Left cardiac atrium (tissue), 4 donors: ENCODE measurements around the gene SPATA13. TPM values are rescaled to one million over a fixed set of nuclear protein-coding genes. Genes with fewer than 3 reads are reported as not detected.
"Not testable (repeated sequence)": the region's sequence is repeated elsewhere in the genome, so short reads cannot be mapped to it uniquely, and the experiment has no call there.

Experiments
- ATAC-seq, 2 donors: fragments of 200-7000 bp; cut with Tn5 transposase; one replicate each; pipeline ENCODE4 v1.9.1; 2020; ENCODE audit warnings: mild to moderate bottlenecking in 2 of 2, moderate library complexity in 2 of 2
- DNase-seq: peaks from one replicate; pipeline ENCODE4 v3.0.0-alpha.2; 2020
- intact Hi-C, 2 donors: fragments of 100-400 bp; cut with DNase I; formaldehyde crosslinking; loops; one replicate each; pipeline versions ENCODE4 v1.14.1 to v1.15.1; 2022 to 2023
- total RNA-seq, 2 donors: library from RNA; stranded (reverse); fragmentation: NEBNext Ultra II Directional; extraction: Animal tissue kit (Norgen Biotek cat#: 25700); gene quantifications; one replicate each; pipeline ENCODE4 v1.2.1, GENCODE V29; 2021
- donor health status: DM: no; HTN: yes; CAD: no.
- donor health status: DM: no; HTN: yes; CAD: no; lungs with severe emphysema.
- donor health status: DM: yes; HTN: yes; CAD: no.
- donor health status: Dilated cardiomyopathy.

SPATA13 gene
- total RNA-seq, 2 donors from 2014 or later, result 9.0 to 11.2 TPM

DNA sequence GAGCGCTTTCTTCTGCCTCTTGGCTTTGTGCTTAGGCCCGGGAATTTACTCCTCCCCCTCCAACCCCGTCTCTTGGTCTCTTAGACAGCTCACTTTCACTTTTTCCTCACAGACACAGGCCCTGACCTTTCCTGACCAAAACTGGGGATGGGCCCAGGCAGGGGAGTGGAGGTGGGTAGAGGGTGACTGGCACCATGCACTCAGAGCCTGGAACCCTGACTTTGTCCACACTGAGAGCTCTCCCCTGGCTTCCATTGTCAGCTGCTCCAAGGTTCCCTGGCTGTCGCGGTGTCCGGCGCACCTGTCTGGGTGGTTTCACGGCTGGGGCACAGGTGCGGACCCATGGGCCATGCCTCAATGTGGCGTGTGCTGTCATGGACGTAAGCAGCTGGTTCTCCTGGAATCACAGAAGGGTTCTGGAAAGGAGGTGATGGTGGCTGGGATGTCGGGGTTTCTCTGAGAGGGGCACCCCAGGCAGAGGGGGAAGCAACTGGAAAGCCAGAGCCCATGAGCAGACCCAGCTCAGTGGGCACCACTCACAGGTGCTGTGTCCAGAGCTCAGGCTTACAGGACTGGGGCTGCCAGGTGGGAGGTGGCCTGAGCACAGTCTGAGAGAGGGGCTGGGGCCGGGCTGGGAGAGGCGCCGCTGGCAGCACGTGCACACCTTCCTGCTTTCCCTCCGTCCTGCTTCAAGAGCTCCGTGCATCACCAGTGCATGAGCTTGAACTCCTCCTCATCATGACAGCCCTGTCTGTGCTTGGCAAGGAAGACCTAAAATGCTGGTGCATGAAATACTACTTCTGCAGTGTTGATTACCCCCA is 120.9 kb downstream of the SPATA13 start:
- intact Hi-C loops, result no loop called here
- ATAC-seq (peak; percentile 21 to 44), DNase-seq (no peak)

GRCh38 chr13:24282256-24282655 is 121.7 kb downstream of the SPATA13 start:
- ATAC-seq (no peak), DNase-seq (no peak)
- intact Hi-C loops, result no loop called here

DNA sequence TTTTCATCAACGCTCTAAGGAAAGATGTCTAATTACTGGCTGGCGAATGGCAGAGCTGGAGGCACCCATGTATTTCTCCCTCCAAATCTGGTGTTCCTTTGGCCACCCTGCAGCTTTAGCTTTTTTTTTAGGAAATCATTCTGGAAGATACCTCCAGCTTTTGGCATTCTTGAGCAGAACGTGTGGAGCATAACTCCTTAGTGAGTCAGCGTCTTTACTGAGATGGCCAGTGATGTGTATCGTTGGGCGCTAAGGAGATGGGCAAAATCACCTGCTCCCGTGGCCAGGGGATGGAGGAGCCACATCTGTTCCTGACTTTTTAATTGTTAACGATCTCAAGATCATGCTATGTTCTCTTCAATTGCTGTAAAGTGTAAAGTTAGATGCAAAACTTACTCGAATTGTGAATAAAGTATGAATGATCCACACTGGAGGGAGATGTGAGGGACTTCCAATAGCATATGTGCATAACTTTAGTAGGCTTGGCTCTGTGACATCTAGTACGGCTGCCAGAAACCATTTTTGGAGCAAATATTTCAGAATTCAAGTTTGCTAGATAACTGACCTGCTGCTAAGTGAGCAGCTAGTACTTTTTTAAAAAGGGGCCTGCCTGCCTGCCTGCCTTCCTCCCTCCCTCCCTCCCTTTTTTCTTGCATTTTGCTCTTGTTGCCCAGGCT is 124.5 kb downstream of the SPATA13 start:
- intact Hi-C loops, result no loop called here
- no peak for DNase-seq
- no peak for ATAC-seq

DNA sequence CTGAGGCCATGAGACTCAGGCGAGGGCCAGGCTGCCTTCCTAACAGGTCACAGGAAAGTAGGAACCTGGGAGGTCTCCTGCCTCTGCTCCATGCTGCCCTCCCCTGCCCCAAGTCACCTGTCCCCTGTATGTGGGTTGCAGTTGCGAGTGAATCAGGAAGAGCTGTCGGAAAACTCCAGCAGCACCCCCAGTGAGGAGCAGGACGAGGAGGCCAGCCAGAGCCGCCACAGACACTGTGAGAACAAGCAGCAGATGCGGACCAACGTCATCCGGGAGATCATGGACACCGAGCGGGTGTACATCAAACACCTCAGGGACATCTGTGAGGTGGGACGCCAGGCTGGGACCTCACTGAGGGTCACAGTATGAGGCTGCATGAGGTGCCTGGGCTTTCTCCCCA is 126.1 kb downstream of the SPATA13 start:
- DNase-seq, result no peak
- no peak for ATAC-seq
- intact Hi-C loops, result no loop called here

DNA sequence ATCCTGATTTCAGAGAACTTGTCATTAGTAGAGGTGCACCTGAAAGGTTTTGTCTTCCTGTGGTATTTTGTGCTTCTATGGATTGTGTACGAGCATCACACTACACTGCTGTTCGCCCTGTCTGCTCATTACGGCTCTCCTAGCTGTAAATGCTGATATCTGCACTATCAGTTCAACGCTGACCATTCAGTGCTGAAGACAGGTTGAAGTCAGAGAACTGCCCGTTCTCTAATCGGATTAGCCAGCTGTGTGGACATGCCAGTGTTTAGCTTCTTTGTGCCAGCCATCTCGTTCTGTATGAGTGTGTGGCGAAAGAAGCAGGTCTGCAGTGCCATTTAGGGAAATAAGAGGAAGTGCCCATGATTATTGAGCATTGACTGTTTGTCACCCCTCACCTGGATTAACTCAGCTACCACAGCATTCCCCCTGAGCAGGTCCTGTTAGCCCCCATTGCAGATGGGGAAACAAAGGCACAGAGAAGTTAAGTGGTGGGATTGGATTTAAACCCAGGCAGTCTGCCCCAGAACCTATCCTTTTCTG is 127.3 kb downstream of the SPATA13 start:
- ATAC-seq, result no peak
- intact Hi-C loops, result no loop called here

DNA sequence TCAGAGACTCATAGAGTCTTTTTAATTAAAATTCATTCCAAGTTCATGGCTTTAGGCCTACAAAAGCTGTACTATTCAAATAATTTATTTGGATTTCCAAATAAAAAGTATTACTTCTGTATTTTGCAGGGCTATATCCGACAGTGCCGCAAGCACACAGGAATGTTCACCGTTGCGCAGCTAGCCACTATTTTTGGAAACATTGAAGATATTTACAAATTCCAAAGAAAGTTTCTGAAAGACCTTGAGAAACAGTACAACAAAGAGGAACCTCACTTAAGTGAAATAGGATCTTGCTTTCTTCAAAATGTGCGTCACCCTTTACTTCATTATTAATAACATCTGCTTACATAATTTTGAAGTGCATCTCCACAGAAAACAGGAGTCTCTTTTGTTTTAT is 128.3 kb downstream of the SPATA13 start:
- ATAC-seq, result no peak
- no peak for DNase-seq
- intact Hi-C loops, result no loop called here

More for the DNA sequence above, 127.3 kb downstream of the SPATA13 start:
- no peak for DNase-seq

- intact Hi-C loops, result no loop called here
- DNase-seq (no peak), ATAC-seq (no peak)
These were observed 129.9 kb downstream of the SPATA13 start for GRCh38 chr13:24290280-24290932.

DNA sequence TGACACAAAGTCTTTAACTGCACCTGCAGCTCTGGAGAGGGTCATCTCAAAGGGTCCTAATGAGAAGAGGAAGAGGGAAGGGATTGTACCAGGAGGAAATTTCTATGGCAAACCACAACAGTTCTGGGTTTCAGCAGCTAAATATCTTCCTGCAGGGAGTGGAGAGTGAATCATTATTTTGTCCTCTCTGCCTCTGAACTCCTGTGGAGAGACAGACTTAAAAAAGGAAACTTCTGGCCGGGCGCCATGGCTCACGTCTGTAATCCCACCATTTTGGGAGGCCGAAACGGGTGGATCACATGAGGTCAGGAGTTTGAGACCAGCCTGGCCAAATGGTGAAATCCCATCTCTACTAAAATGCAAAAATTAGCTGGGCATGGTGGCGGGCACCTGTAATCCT is 132.0 kb downstream of the SPATA13 start:
- intact Hi-C loops, result no loop called here
- ATAC-seq, result no peak
- no peak for DNase-seq

DNA sequence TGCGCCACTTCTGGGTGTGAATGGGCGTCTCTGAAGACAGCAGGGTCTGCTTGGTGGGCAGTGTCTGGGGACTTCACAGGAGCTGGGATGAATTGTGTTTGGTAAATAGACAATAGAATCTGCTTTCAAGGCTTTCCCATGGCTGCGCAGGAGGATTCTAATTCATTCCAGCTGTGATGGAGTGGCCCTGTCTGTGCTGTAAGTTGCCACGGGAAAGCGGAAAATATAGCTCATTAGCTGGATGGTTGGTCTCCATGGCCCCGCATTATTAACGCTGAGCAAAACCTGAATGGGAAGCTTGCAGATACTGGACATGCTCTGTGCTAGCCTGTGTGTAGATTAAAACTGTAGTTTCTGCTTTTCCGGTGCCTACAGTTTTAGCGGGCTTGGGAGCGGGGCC is 133.2 kb downstream of the SPATA13 start:
- intact Hi-C loops, result no loop called here
- no peak for ATAC-seq

GRCh38 chr13:24299488-24300114 is 139.1 kb downstream of the SPATA13 start:
- ATAC-seq (no peak), DNase-seq (no peak)
- intact Hi-C loops, result no loop called here

More for the DNA sequence above, 133.2 kb downstream of the SPATA13 start:
- no peak for DNase-seq

DNA sequence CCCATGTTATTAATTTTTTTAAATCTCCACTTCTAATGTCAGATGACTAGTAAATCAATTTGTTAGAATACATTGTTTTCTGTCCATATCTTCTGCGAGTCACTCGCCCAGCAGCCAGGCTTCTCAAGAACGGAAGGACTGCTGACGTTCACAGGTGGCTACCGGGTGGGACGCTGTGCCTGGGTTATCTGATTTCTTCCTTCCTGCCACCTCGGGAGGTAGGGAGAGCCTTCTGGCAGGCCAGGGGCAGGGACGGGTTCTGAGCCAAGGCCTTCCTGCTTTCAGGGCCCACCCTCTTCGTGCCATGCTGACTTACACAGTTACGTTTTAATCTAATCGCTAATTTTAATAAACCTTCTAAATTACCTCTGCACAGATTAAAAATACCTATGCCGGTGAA is 140.9 kb downstream of the SPATA13 start:
- intact Hi-C loops, result no loop called here
- no peak for DNase-seq
- no peak for ATAC-seq

- intact Hi-C loops, result no loop called here
- ATAC-seq, result no peak
- no peak for DNase-seq
These were observed 141.4 kb downstream of the SPATA13 start for GRCh38 chr13:24301911-24302310.

- intact Hi-C loops, result no loop called here
- no peak for DNase-seq
- no peak for ATAC-seq
These were observed 144.1 kb downstream of the SPATA13 start for GRCh38 chr13:24304620-24305019.

- intact Hi-C loops, result no loop called here
- DNase-seq (no peak), ATAC-seq (no peak)
These were observed 146.1 kb downstream of the SPATA13 start for GRCh38 chr13:24306632-24307031.

DNA sequence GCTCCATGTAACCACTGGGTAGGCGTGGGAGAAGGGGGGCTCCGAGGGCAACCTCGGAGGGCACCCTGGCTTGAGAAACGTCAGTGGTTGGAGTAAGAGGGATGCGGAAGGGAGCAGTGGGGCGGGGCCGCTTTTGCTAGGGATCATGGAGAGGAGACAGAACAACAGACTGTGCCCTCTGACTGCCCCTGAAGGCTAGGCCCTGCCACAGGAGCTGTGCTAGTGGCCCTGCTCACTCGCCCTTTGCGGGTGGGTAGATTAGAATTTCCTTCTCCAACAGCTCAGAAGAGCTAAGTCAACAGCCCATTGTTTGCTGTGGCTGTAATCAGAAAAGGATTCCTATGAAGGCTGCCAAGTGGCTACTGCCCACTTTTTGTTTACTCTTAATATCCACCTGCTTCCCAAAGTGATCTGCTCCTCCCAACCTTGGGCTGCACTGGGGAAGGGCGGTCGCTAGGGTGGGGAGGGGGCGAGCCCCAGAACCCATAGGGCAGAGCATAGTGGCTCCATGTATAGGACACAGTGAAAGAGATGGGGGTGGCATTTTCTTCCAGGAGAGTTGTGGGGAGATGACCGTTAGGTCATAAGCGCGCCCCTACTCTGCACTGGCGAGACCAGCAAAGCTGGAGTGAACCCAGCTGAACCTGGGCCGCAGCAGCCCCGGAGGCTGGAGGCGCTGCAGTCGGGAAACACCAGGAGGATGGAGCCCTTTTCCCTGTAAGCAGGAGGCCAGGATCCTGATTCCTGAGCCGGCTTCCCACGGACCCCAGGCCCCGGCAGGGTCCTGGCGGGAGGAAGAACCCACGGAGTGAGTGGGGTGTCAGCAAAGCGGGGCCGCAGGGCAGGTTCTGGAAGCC is 146.9 kb downstream of the SPATA13 start:
- DNase-seq, result peak; percentile 42
- intact Hi-C loops, result no loop called here
- peak; percentile 58 to 60 for ATAC-seq

DNA sequence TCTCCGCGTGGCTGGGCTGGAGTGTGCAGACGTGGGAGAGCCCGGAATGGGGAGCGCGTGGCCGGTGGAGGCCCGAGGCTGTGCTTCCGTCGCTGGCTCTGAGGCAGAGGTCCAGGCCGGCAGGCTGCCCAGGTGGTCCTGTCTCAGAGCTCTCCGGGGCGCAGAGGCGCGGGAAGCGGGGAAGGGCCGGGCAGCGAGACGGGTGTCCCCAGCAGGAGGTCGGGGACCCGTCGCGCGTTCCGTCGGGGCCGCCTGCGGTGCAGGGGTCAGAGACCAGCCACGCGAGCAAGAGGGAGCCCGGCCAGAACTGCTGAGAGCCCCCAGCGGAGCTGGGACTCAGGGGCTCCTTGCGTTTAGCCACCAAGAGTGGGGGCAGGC is 147.5 kb downstream of the SPATA13 start:
- intact Hi-C loops, result no loop called here
- DNase-seq (no peak), ATAC-seq (peak; percentile 24 to 31)

DNA sequence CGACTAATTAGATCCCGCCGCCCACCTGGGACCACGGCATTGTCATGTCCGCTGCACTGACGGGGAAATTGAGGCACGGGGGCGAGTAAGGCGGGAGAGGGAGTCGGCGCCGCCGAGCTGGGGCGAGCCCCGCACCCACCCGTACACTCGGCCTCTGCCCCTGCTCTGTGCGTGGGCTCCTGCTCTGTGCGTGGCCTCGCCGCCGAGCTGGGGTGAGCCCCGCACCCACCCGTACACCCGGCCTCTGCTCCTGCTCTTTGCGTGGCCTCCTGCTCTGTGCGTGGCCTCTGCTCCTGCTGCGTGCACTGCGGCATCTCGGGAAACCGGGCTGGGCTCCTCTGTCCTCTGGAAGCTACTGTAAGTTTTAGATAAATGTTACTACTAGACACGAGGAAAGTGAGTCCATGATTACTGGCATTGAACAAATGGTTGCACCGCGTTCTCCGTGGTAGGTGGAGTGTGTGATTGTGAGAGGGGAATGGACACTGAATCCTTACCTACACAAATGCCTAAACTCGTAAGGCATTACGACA is 148.0 kb downstream of the SPATA13 start:
- ATAC-seq (peak; percentile 12 to 19), DNase-seq (no peak)
- intact Hi-C loops, result no loop called here

DNA sequence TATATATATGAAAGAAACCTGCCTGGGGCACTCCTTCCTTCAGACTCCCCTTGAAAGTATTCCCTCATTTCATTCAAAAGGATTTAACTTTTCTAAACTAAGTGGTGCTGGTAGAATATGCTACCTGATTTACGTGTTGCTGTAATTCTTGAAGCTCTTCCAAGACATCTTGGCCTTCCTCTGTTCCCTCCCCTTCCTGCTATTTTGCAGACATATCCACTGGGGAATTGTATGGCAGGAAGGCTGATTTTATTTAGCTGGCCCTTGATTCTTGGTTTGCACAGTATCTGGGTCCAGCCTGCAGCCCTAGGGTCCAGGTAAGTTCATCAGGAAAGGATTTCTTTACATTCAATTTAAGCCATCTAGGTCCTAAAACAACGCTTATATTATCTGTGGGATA is 148.8 kb downstream of the SPATA13 start, which contains the start of gene C1QTNF9:
Gene C1QTNF9 (plus strand): TSS at position 281 of the 400 bp plus-strand sequence. CDS start 6,424 bp downstream, outside the sequence.
- intact Hi-C loops, DNase-seq: not testable (repeated sequence)
- ATAC-seq, result peak in 1 of 2 donors; percentile 32
